ENCODE data around the gene GPANK1. TPM values are rescaled to one million over a fixed set of nuclear protein-coding genes. Genes with fewer than 3 reads are reported as not detected.

The GPANK1 gene
- total RNA-seq, 1 experiment from 2014 or later, result 32.0 TPM

GRCh38 chr6:31634131-31634530 is 30.7 kb downstream of the GPANK1 start:
- H3K9me3 ChIP-seq (ENCODE audit: low read depth, low read length, poor library complexity, severe bottlenecking), result no peaks in the 10 kb centered on the region
- intact Hi-C loops (cut with micrococcal nuclease; ENCODE audit: unreplicated experiment), result no loop called here
- H3K36me3 ChIP-seq (ENCODE audit: insufficient read depth, low read length, poor library complexity, severe bottlenecking), result peaks cover 99% of the 10 kb centered on the region
- no TSS peak for BruUV-seq (replicated peaks)
- DNase-seq (ENCODE audit: low spot score), result no peak
- no peak overlapping the region for H3K4me3 ChIP-seq (ENCODE audit: low read depth, low read length, poor library complexity, severe bottlenecking)
- TF ChIP-seq EZH2 (IDR thresholded peaks at IDR 0.05; ENCODE audit: borderline replicate concordance, low read depth, low read length, poor library complexity, severe bottlenecking), result no peak
- TF ChIP-seq CTCF (conservative IDR thresholded peaks at IDR 0.05; ENCODE audit: low read depth, low read length), result no peak
- H3K27me3 ChIP-seq (replicated peaks; ENCODE audit: insufficient read depth, low read depth, low read length, poor library complexity), result no peaks in the 10 kb centered on the region
- H3K4me1 ChIP-seq (ENCODE audit: insufficient read depth, low read length, poor library complexity, severe bottlenecking), result no peaks in the 10 kb centered on the region
- CTCF ChIA-PET, result no interaction called here
- POLR2A ChIA-PET (ENCODE audit: low non-redundant PET), result no interaction called here
- H3K27ac ChIP-seq (ENCODE audit: low read depth, low read length, poor library complexity, severe bottlenecking), result no peak overlapping the region

DNA sequence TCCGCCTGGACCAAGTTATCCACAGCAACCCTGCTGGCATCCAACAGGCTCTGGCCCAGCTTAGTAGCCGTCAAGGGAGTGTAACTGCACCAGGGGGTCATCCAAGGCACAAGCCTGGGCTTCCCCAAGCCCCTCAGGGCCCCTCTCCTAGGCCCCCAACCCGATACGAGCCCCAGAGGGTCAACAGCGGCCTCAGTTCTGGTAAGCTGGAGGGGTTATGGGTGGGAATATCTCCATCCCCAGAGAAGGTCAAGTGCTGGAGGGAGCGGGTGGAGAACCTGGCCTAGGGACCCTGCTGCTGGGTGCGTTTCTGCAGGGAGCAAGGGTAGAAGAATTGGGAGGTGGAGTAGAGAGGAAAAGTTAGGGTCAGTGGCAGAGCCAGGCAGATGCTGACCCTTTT is 31.4 kb downstream of the GPANK1 start:
- DNase-seq (ENCODE audit: low spot score), result no peak
- no TSS peak for BruUV-seq (replicated peaks)
- intact Hi-C loops (cut with micrococcal nuclease; ENCODE audit: unreplicated experiment), result no loop called here
- Histone ChIP-seq H3K36me3 (ENCODE audit: insufficient read depth, low read length, poor library complexity, severe bottlenecking) (peaks cover 99% of the 10 kb centered on the region), H3K27ac (ENCODE audit: low read depth, low read length, poor library complexity, severe bottlenecking) (no peak overlapping the region), H3K9me3 (ENCODE audit: low read depth, low read length, poor library complexity, severe bottlenecking) (no peaks in the 10 kb centered on the region), H3K4me3 (ENCODE audit: low read depth, low read length, poor library complexity, severe bottlenecking) (no peak overlapping the region), H3K4me1 (ENCODE audit: insufficient read depth, low read length, poor library complexity, severe bottlenecking) (no peaks in the 10 kb centered on the region), H3K27me3 (replicated peaks; ENCODE audit: insufficient read depth, low read depth, low read length, poor library complexity) (no peaks in the 10 kb centered on the region)
- TF ChIP-seq EZH2 (IDR thresholded peaks at IDR 0.05; ENCODE audit: borderline replicate concordance, low read depth, low read length, poor library complexity, severe bottlenecking) (no peak), CTCF (conservative IDR thresholded peaks at IDR 0.05; ENCODE audit: low read depth, low read length) (no peak)
- ChIA-PET POLR2A (ENCODE audit: low non-redundant PET) (no interaction called here), CTCF (no interaction called here)

DNA sequence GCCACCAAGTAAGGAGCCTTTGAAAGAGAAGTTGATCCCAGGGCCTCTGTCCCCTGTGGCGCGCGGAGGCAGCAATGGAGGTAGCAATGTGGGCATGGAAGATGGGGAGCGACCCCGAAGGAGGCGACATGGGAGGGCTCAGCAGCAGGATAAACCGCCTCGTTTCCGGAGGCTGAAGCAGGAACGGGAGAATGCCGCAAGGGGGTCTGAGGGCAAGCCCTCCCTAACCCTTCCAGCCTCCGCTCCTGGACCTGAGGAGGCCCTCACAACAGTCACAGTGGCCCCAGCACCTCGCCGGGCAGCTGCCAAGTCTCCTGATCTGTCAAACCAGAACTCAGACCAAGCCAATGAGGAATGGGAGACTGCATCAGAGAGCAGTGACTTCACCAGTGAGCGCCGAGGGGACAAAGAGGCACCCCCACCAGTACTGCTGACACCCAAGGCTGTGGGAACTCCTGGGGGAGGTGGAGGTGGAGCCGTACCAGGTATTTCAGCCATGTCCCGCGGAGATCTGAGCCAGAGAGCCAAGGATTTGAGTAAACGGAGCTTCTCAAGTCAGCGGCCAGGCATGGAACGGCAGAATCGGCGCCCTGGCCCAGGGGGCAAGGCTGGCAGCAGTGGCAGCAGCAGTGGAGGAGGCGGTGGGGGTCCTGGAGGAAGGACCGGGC is 32.4 kb downstream of the GPANK1 start:
- no peaks in the 10 kb centered on the region for H3K4me1 ChIP-seq (ENCODE audit: insufficient read depth, low read length, poor library complexity, severe bottlenecking)
- POLR2A ChIA-PET (ENCODE audit: low non-redundant PET), result no interaction called here
- no peak for DNase-seq (ENCODE audit: low spot score)
- intact Hi-C loops (cut with micrococcal nuclease; ENCODE audit: unreplicated experiment), result no loop called here
- no peaks in the 10 kb centered on the region for H3K27me3 ChIP-seq (replicated peaks; ENCODE audit: insufficient read depth, low read depth, low read length, poor library complexity)
- TF ChIP-seq CTCF (conservative IDR thresholded peaks at IDR 0.05; ENCODE audit: low read depth, low read length), result no peak
- TF ChIP-seq EZH2 (IDR thresholded peaks at IDR 0.05; ENCODE audit: borderline replicate concordance, low read depth, low read length, poor library complexity, severe bottlenecking), result no peak
- H3K36me3 ChIP-seq (ENCODE audit: insufficient read depth, low read length, poor library complexity, severe bottlenecking), result peaks cover 100% of the 10 kb centered on the region
- H3K4me3 ChIP-seq (ENCODE audit: low read depth, low read length, poor library complexity, severe bottlenecking), result no peak overlapping the region
- peak overlapping the region; percentile 65 for H3K27ac ChIP-seq (ENCODE audit: low read depth, low read length, poor library complexity, severe bottlenecking)
- CTCF ChIA-PET, result no interaction called here
- no peaks in the 10 kb centered on the region for H3K9me3 ChIP-seq (ENCODE audit: low read depth, low read length, poor library complexity, severe bottlenecking)
- no TSS peak for BruUV-seq (replicated peaks)

Data from A673 (cell line).